ENCODE results near the gene RASSF8.

- TF ChIP-seq EP300 (IDR thresholded peaks at IDR 0.05) = no peak
- no peak for TF ChIP-seq POLR2AphosphoS5 (IDR thresholded peaks at IDR 0.05)
- no peak for TF ChIP-seq CTCF (IDR thresholded peaks at IDR 0.05)
These were observed 37.4 kb downstream of the RASSF8 start for GRCh38 chr12:25995906-25996305.
